Measurements from ENCODE around the gene ASF1B.

The ASF1B gene

GRCh38 chr19:14086098-14086497 is 50.3 kb downstream of the ASF1B start:
- no peak for DNase-seq (ENCODE audit: low spot score)

- DNase-seq (ENCODE audit: low spot score) = no peak
Measured at GRCh38 chr19:14085309-14085995, 50.9 kb downstream of the ASF1B start, which contains the start of gene C19orf67. TSS of gene C19orf67 (minus strand) at chr19:14085783. CDS start at chr19:14085627, 156 bp downstream.

- DNase-seq (ENCODE audit: low spot score) = no peak
Measured at GRCh38 chr19:14082675-14082960, 53.8 kb downstream of the ASF1B start.

- DNase-seq (ENCODE audit: low spot score) = no peak
Measured at GRCh38 chr19:14081797-14082674, 54.4 kb downstream of the ASF1B start.

GRCh38 chr19:14080887-14081796 is 55.2 kb downstream of the ASF1B start:
- DNase-seq (ENCODE audit: low spot score) = peak; percentile 92

- DNase-seq (ENCODE audit: low spot score) = no peak
Measured at GRCh38 chr19:14078411-14078810, 58.0 kb downstream of the ASF1B start.

GRCh38 chr19:14073925-14074838 is 62.2 kb downstream of the ASF1B start:
- DNase-seq (ENCODE audit: low spot score) = no peak

- peak; percentile 84 for DNase-seq (ENCODE audit: low spot score)
Measured at GRCh38 chr19:14073261-14073924, 63.0 kb downstream of the ASF1B start.

- peak; percentile 54 for DNase-seq (ENCODE audit: low spot score)
Measured at GRCh38 chr19:14072535-14073260, 63.7 kb downstream of the ASF1B start, which contains the start of gene MISP3. TSS of gene MISP3 (plus strand) at chr19:14072786. CDS start at chr19:14073310, 524 bp downstream.

GRCh38 chr19:14070268-14071050 is 65.9 kb downstream of the ASF1B start:
- no peak for DNase-seq (ENCODE audit: low spot score)

All from iPS-NIHi11 (cell line).